WTC11 (cell line): ENCODE measurements around the gene EEFSEC. TPM values are rescaled to one million over a fixed set of nuclear protein-coding genes. Genes with fewer than 3 reads are reported as not detected.

Source experiments
- ATAC-seq: fragments of 200-7000 bp; cut with Tn5 transposase; 2 replicates; pipeline ENCODE4 v1.10.0; 2021; ENCODE audit warnings: mild to moderate bottlenecking, moderate library complexity
- CTCF ChIA-PET: fragments of 300-600 bp; sonication (Branson Sonifier 250); formaldehyde crosslinking; loops from one replicate; lab custom pipeline; 2021; ENCODE audit warnings: antibody characterized with exemption; lab: Charles Lee
- POLR2A ChIA-PET: fragments of 350-600 bp; sonication (Branson Sonifier 250); formaldehyde crosslinking; loops from one replicate; lab custom pipeline; 2021; ENCODE audit warnings: antibody characterized with exemption; lab: Charles Lee
- DNase-seq: peaks from one replicate; pipeline ENCODE4 v3.0.0; 2021; ENCODE audit warnings: low spot score
- H3K27ac Mint-ChIP-seq: 2 replicates; pipeline ENCODE4 v1.8.0; 2021; ENCODE audit warnings: mixed read lengths
- H3K27me3 Mint-ChIP-seq: 2 replicates; pipeline ENCODE4 v1.8.0; 2021; ENCODE audit warnings: low read depth, mild to moderate bottlenecking, moderate library complexity, mixed read lengths
- H3K36me3 Mint-ChIP-seq: 2 replicates; pipeline ENCODE4 v1.8.0; 2021; ENCODE audit warnings: mixed read lengths
- H3K4me1 Mint-ChIP-seq: 2 replicates; pipeline ENCODE4 v1.8.0; 2022; ENCODE audit warnings: mixed read lengths
- H3K4me3 Mint-ChIP-seq: 2 replicates; pipeline ENCODE4 v1.8.0; 2021; ENCODE audit warnings: mild to moderate bottlenecking, moderate library complexity, mixed read lengths
- H3K9me3 Mint-ChIP-seq: 2 replicates; pipeline ENCODE4 v1.8.0; 2021; ENCODE audit warnings: mixed read lengths
- ESRRA ChIP-seq: sonication (generic); formaldehyde crosslinking; IDR thresholded peaks from 2 replicates; pipeline ENCODE4 v1.8.1; 2022; ENCODE audit warnings: mild to moderate bottlenecking, missing genetic modification reagents, borderline replicate concordance
- ETV6 ChIP-seq: sonication (generic); formaldehyde crosslinking; IDR thresholded peaks from 2 replicates; pipeline ENCODE4 v1.8.1; 2022; ENCODE audit warnings: mild to moderate bottlenecking, missing genetic modification reagents
- FOXK1 ChIP-seq: sonication (generic); formaldehyde crosslinking; IDR thresholded peaks from 2 replicates; pipeline ENCODE4 v1.8.0; 2022; ENCODE audit warnings: mild to moderate bottlenecking, moderate library complexity, missing genetic modification reagents
- GABPB1 ChIP-seq: sonication (generic); formaldehyde crosslinking; IDR thresholded peaks from 2 replicates; pipeline ENCODE4 v1.8.1; 2023; ENCODE audit warnings: mild to moderate bottlenecking, missing genetic modification reagents
- GTF2I ChIP-seq: fragments of 250-450 bp; sonication (Bioruptor Pico); conservative IDR thresholded peaks from 2 replicates; pipeline ENCODE4 v1.4.0; 2021; ENCODE audit warnings: mild to moderate bottlenecking
- HMGA2 ChIP-seq: fragments of 250-450 bp; sonication (Bioruptor Pico); IDR thresholded peaks from 2 replicates; pipeline ENCODE4 v1.4.0; 2021; ENCODE audit warnings: mild to moderate bottlenecking, moderate library complexity
- NR1H2 ChIP-seq: sonication (generic); formaldehyde crosslinking; IDR thresholded peaks from 2 replicates; pipeline ENCODE4 v1.9.0; 2021; ENCODE audit warnings: mild to moderate bottlenecking, moderate library complexity, missing genetic modification reagents
- NR2C2 ChIP-seq: sonication (generic); formaldehyde crosslinking; IDR thresholded peaks from 2 replicates; pipeline ENCODE4 v1.8.0; 2022; ENCODE audit warnings: mild to moderate bottlenecking, missing genetic modification reagents
- RELA ChIP-seq: sonication (generic); formaldehyde crosslinking; IDR thresholded peaks from 2 replicates; pipeline ENCODE4 v1.8.1; 2022; ENCODE audit warnings: missing genetic modification reagents, mild to moderate bottlenecking, borderline replicate concordance
- RORB ChIP-seq: fragments of 250-450 bp; sonication (Bioruptor Pico); IDR thresholded peaks from 2 replicates; pipeline ENCODE4 v1.9.0; 2021; ENCODE audit warnings: mild to moderate bottlenecking
- SOX15 ChIP-seq: fragments of 250-450 bp; sonication (Bioruptor Pico); IDR thresholded peaks from 2 replicates; pipeline ENCODE4 v1.9.0; 2021; ENCODE audit warnings: mild to moderate bottlenecking
- TEAD4 ChIP-seq: sonication (generic); formaldehyde crosslinking; IDR thresholded peaks from 2 replicates; pipeline ENCODE4 v1.8.0; 2022; ENCODE audit warnings: mild to moderate bottlenecking, missing genetic modification reagents
- ZNF138 ChIP-seq: sonication (generic); formaldehyde crosslinking; conservative IDR thresholded peaks from 2 replicates; pipeline ENCODE4 v1.8.1; 2022; ENCODE audit warnings: mild to moderate bottlenecking, moderate library complexity, missing genetic modification reagents
- ZNF416 ChIP-seq: fragments of 250-450 bp; sonication (Bioruptor Pico); IDR thresholded peaks from 2 replicates; pipeline ENCODE4 v1.9.0; 2021; ENCODE audit warnings: mild to moderate bottlenecking, inconsistent platforms
- ZNF423 ChIP-seq: fragments of 250-450 bp; sonication (Bioruptor Pico); IDR thresholded peaks from 2 replicates; pipeline ENCODE4 v2.1.2; 2022; ENCODE audit warnings: mild to moderate bottlenecking, moderate library complexity
- total RNA-seq: library from RNA; stranded (reverse); gene quantifications from 3 replicates; pipeline ENCODE4 v1.2.3, GENCODE V29; 2021
- TF ChIP-seq, protein P1 (sequence below): sonication (generic); formaldehyde crosslinking; IDR thresholded peaks from 2 replicates; pipeline ENCODE4 v1.8.0; 2023; ENCODE audit warnings: missing genetic modification reagents
- TF ChIP-seq, protein P2 (sequence below): sonication (generic); formaldehyde crosslinking; IDR thresholded peaks from 2 replicates; pipeline ENCODE4 v1.8.1; 2023; ENCODE audit warnings: mild to moderate bottlenecking, missing genetic modification reagents, moderate library complexity
- TF ChIP-seq, protein P3 (sequence below): sonication (generic); formaldehyde crosslinking; IDR thresholded peaks from 2 replicates; pipeline ENCODE4 v1.8.1; 2022; ENCODE audit warnings: mild to moderate bottlenecking, moderate library complexity, missing genetic modification reagents
- TF ChIP-seq, protein P4 (sequence below): fragments of 250-450 bp; sonication (Bioruptor Pico); IDR thresholded peaks from 2 replicates; pipeline ENCODE4 v1.9.0; 2021; ENCODE audit warnings: moderate library complexity, mild to moderate bottlenecking, inconsistent platforms, borderline replicate concordance
- TF ChIP-seq, protein P5 (sequence below): sonication (generic); formaldehyde crosslinking; IDR thresholded peaks from 2 replicates; pipeline ENCODE4 v1.8.1; 2022; ENCODE audit warnings: low read depth, mild to moderate bottlenecking, moderate library complexity, missing genetic modification reagents, borderline replicate concordance
- TF ChIP-seq, protein P6 (sequence below): fragments of 250-450 bp; sonication (Bioruptor Pico); IDR thresholded peaks from 2 replicates; pipeline ENCODE4 v1.9.0; 2021; ENCODE audit warnings: mild to moderate bottlenecking, borderline replicate concordance
- TF ChIP-seq, protein P7 (sequence below): sonication (generic); formaldehyde crosslinking; IDR thresholded peaks from 2 replicates; pipeline ENCODE4 v1.8.0; 2023; ENCODE audit warnings: missing genetic modification reagents, mild to moderate bottlenecking, borderline replicate concordance

Gene EEFSEC
- total RNA-seq, 1 experiment from 2014 or later = 13.7 TPM

DNA sequence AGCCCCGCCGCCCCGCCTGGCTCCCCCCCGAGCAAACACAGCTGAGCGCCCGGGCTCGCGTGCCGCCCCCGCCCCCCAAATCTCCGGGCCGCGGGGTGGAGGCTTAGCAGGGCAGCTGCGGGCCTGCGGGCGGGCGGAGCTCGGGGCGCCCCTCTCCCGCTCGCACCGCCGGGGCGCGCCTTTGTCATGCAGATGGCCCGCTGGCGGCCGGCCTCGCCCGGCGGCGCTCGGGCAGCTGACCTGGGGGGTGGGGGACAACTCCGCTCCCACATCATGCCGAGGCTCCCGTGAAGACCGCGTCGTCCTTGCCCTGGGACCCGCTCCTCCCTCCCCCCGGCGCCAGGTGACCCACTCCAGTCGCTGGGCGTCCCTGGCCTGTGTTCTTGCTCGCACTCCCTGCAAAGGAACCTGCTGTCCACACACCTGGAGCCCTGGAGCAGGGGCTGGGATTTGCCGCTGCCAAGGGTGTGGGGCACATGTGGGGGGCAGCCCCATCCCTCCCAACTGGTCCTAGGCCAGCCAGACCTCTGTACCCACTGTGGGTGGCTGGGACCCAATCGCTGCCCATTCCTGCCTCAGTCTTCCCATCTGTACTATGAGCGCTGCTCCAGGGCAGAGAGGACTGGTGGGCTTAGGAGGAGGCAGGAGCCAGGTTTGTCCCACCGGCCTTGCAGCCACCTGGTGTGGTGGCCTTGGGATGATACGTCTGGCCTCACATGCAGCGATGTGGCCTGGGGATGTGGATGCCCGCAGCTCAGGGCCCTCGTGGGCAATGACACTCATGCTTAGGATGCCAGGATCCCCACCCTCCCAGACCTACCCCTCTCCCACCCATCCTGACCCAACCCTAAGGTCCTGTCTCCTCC, 279.9 kb downstream of the EEFSEC start:
- Mint-ChIP-seq H3K4me3 (peak overlapping the region; percentile 56), H3K36me3 (no peaks in the 10 kb centered on the region), H3K4me1 (peaks cover 48% of the 10 kb centered on the region), H3K27ac (no peak overlapping the region; the same call in 1 of the 2 replicates), H3K9me3 (no peaks in the 10 kb centered on the region), H3K27me3 (peaks cover 68% of the 10 kb centered on the region)
- ChIA-PET POLR2A (interaction anchor here (0.6 to 1.4 kb wide), 4 partner anchors 48 to 235 kb away, joined by 3 read pairs; no protein-coding TSS in a partner anchor), CTCF (interaction anchor here (0.6 to 2.2 kb wide), 7 partner anchors 25 to 185 kb away, joined by 3 to 13 read pairs (median 4); no protein-coding TSS in a partner anchor)
- DNase-seq (peak; percentile 68), ATAC-seq (peak; percentile 36)
- TF ChIP-seq, protein P1, sequence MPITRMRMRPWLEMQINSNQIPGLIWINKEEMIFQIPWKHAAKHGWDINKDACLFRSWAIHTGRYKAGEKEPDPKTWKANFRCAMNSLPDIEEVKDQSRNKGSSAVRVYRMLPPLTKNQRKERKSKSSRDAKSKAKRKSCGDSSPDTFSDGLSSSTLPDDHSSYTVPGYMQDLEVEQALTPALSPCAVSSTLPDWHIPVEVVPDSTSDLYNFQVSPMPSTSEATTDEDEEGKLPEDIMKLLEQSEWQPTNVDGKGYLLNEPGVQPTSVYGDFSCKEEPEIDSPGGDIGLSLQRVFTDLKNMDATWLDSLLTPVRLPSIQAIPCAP (CRISPR knock-in tag) = no peak
- TF ChIP-seq, protein P2, sequence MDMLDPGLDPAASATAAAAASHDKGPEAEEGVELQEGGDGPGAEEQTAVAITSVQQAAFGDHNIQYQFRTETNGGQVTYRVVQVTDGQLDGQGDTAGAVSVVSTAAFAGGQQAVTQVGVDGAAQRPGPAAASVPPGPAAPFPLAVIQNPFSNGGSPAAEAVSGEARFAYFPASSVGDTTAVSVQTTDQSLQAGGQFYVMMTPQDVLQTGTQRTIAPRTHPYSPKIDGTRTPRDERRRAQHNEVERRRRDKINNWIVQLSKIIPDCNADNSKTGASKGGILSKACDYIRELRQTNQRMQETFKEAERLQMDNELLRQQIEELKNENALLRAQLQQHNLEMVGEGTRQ = peak; percentile 65
- TF ChIP-seq FOXK1 (peak; percentile 63; the same call in 1 of the 2 replicates), ZNF416 (CRISPR knock-in tag) (no peak), ESRRA (CRISPR knock-in tag) (0 out of 2 replicates have a peak, but pooled peaks have one; percentile 18), GABPB1 (CRISPR knock-in tag) (no peak), HMGA2 (CRISPR knock-in tag) (no peak), RELA (0 out of 2 replicates have a peak, but pooled peaks have one; percentile 33), SOX15 (CRISPR knock-in tag) (no peak), ZNF423 (CRISPR knock-in tag) (peak; percentile 93), NR2C2 (CRISPR knock-in tag) (no peak), GTF2I (CRISPR knock-in tag) (peak; percentile 79; the same call in 1 of the 2 replicates), RORB (CRISPR knock-in tag) (no peak), TEAD4 (CRISPR knock-in tag) (no peak), NR1H2 (CRISPR knock-in tag) (no peak), ZNF138 (CRISPR knock-in tag) (no peak), ETV6 (CRISPR knock-in tag) (no peak; the same call in 1 of the 2 replicates)
- TF ChIP-seq, protein P3, sequence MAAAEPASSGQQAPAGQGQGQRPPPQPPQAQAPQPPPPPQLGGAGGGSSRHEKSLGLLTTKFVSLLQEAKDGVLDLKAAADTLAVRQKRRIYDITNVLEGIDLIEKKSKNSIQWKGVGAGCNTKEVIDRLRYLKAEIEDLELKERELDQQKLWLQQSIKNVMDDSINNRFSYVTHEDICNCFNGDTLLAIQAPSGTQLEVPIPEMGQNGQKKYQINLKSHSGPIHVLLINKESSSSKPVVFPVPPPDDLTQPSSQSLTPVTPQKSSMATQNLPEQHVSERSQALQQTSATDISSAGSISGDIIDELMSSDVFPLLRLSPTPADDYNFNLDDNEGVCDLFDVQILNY (CRISPR knock-in tag) = peak; percentile 28; the same call in 1 of the 2 replicates
- TF ChIP-seq, protein P4, sequence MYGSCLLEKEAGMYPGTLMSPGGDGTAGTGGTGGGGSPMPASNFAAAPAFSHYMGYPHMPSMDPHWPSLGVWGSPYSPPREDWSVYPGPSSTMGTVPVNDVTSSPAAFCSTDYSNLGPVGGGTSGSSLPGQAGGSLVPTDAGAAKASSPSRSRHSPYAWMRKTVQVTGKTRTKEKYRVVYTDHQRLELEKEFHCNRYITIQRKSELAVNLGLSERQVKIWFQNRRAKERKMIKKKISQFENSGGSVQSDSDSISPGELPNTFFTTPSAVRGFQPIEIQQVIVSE (CRISPR knock-in tag) = no peak
- TF ChIP-seq, protein P5, sequence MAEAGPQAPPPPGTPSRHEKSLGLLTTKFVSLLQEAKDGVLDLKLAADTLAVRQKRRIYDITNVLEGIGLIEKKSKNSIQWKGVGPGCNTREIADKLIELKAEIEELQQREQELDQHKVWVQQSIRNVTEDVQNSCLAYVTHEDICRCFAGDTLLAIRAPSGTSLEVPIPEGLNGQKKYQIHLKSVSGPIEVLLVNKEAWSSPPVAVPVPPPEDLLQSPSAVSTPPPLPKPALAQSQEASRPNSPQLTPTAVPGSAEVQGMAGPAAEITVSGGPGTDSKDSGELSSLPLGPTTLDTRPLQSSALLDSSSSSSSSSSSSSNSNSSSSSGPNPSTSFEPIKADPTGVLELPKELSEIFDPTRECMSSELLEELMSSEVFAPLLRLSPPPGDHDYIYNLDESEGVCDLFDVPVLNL (CRISPR knock-in tag) = no peak
- TF ChIP-seq, protein P6, sequence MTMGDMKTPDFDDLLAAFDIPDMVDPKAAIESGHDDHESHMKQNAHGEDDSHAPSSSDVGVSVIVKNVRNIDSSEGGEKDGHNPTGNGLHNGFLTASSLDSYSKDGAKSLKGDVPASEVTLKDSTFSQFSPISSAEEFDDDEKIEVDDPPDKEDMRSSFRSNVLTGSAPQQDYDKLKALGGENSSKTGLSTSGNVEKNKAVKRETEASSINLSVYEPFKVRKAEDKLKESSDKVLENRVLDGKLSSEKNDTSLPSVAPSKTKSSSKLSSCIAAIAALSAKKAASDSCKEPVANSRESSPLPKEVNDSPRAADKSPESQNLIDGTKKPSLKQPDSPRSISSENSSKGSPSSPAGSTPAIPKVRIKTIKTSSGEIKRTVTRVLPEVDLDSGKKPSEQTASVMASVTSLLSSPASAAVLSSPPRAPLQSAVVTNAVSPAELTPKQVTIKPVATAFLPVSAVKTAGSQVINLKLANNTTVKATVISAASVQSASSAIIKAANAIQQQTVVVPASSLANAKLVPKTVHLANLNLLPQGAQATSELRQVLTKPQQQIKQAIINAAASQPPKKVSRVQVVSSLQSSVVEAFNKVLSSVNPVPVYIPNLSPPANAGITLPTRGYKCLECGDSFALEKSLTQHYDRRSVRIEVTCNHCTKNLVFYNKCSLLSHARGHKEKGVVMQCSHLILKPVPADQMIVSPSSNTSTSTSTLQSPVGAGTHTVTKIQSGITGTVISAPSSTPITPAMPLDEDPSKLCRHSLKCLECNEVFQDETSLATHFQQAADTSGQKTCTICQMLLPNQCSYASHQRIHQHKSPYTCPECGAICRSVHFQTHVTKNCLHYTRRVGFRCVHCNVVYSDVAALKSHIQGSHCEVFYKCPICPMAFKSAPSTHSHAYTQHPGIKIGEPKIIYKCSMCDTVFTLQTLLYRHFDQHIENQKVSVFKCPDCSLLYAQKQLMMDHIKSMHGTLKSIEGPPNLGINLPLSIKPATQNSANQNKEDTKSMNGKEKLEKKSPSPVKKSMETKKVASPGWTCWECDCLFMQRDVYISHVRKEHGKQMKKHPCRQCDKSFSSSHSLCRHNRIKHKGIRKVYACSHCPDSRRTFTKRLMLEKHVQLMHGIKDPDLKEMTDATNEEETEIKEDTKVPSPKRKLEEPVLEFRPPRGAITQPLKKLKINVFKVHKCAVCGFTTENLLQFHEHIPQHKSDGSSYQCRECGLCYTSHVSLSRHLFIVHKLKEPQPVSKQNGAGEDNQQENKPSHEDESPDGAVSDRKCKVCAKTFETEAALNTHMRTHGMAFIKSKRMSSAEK (CRISPR knock-in tag) = no peak
- TF ChIP-seq, protein P7, sequence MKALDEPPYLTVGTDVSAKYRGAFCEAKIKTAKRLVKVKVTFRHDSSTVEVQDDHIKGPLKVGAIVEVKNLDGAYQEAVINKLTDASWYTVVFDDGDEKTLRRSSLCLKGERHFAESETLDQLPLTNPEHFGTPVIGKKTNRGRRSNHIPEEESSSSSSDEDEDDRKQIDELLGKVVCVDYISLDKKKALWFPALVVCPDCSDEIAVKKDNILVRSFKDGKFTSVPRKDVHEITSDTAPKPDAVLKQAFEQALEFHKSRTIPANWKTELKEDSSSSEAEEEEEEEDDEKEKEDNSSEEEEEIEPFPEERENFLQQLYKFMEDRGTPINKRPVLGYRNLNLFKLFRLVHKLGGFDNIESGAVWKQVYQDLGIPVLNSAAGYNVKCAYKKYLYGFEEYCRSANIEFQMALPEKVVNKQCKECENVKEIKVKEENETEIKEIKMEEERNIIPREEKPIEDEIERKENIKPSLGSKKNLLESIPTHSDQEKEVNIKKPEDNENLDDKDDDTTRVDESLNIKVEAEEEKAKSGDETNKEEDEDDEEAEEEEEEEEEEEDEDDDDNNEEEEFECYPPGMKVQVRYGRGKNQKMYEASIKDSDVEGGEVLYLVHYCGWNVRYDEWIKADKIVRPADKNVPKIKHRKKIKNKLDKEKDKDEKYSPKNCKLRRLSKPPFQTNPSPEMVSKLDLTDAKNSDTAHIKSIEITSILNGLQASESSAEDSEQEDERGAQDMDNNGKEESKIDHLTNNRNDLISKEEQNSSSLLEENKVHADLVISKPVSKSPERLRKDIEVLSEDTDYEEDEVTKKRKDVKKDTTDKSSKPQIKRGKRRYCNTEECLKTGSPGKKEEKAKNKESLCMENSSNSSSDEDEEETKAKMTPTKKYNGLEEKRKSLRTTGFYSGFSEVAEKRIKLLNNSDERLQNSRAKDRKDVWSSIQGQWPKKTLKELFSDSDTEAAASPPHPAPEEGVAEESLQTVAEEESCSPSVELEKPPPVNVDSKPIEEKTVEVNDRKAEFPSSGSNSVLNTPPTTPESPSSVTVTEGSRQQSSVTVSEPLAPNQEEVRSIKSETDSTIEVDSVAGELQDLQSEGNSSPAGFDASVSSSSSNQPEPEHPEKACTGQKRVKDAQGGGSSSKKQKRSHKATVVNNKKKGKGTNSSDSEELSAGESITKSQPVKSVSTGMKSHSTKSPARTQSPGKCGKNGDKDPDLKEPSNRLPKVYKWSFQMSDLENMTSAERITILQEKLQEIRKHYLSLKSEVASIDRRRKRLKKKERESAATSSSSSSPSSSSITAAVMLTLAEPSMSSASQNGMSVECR = no peak
